Measurements from ENCODE around the gene PSME1. TPM values are rescaled to one million over a fixed set of nuclear protein-coding genes. Genes with fewer than 3 reads are reported as not detected.

PSME1 gene
- total and polyA plus RNA-seq, 2 experiments from 2014 or later, result 61.1 to 215 TPM

- no peaks in the 10 kb centered on the region for H3K27me3 ChIP-seq (ENCODE audit: insufficient read depth)
- peaks cover 24% of the 10 kb centered on the region for H3K27me3 Mint-ChIP-seq (ENCODE audit: insufficient read depth, low read depth, poor library complexity)
- peaks cover 8% of the 10 kb centered on the region for H3K9me2 ChIP-seq (ENCODE audit: insufficient read depth)
- peaks cover 18% of the 10 kb centered on the region for H3K4me1 ChIP-seq (ENCODE audit: insufficient read depth)
- ATAC-seq (peak; percentile 0), DNase-seq (ENCODE audit: low spot score) (peak; percentile 30)
- peak overlapping the region; percentile 100 for H3K4me2 ChIP-seq
- peaks cover 33% of the 10 kb centered on the region for H3K4me1 Mint-ChIP-seq
- peaks cover 3% of the 10 kb centered on the region; the same call in 2 of the 3 replicates for H3K9me3 Mint-ChIP-seq
- H2AFZ ChIP-seq, result 0 out of 2 replicates have a peak overlapping the region, but pooled peaks have one; percentile 23
- H3K4me3 Mint-ChIP-seq, result peak overlapping the region; percentile 100
- peak overlapping the region; percentile 96 for H3K27ac Mint-ChIP-seq
- peak overlapping the region; percentile 100 for H3K4me3 ChIP-seq
- H3K36me3 ChIP-seq (ENCODE audit: insufficient read depth), result no peaks in the 10 kb centered on the region
- H3F3A ChIP-seq (replicated peaks; ENCODE audit: low read depth), result peaks cover 15% of the 10 kb centered on the region
- H4K20me1 ChIP-seq (replicated peaks; ENCODE audit: insufficient read depth), result peaks cover 5% of the 10 kb centered on the region; the same call in 1 of the 2 replicates
- TF ChIP-seq ZNF331 (CRISPR knock-in tag; IDR thresholded peaks at IDR 0.05; ENCODE audit: low read depth) (no peak), POLR2AphosphoS5 (IDR thresholded peaks at IDR 0.05; ENCODE audit: low read depth) (no peak), JUNB (IDR thresholded peaks at IDR 0.05; ENCODE audit: unreplicated experiment) (no peak), EZH2phosphoT487 (IDR thresholded peaks at IDR 0.05; ENCODE audit: unreplicated experiment) (no peak), EZH2 (IDR thresholded peaks at IDR 0.05; ENCODE audit: low read depth, unreplicated experiment) (no peak)
- TF ChIP-seq, protein P1, sequence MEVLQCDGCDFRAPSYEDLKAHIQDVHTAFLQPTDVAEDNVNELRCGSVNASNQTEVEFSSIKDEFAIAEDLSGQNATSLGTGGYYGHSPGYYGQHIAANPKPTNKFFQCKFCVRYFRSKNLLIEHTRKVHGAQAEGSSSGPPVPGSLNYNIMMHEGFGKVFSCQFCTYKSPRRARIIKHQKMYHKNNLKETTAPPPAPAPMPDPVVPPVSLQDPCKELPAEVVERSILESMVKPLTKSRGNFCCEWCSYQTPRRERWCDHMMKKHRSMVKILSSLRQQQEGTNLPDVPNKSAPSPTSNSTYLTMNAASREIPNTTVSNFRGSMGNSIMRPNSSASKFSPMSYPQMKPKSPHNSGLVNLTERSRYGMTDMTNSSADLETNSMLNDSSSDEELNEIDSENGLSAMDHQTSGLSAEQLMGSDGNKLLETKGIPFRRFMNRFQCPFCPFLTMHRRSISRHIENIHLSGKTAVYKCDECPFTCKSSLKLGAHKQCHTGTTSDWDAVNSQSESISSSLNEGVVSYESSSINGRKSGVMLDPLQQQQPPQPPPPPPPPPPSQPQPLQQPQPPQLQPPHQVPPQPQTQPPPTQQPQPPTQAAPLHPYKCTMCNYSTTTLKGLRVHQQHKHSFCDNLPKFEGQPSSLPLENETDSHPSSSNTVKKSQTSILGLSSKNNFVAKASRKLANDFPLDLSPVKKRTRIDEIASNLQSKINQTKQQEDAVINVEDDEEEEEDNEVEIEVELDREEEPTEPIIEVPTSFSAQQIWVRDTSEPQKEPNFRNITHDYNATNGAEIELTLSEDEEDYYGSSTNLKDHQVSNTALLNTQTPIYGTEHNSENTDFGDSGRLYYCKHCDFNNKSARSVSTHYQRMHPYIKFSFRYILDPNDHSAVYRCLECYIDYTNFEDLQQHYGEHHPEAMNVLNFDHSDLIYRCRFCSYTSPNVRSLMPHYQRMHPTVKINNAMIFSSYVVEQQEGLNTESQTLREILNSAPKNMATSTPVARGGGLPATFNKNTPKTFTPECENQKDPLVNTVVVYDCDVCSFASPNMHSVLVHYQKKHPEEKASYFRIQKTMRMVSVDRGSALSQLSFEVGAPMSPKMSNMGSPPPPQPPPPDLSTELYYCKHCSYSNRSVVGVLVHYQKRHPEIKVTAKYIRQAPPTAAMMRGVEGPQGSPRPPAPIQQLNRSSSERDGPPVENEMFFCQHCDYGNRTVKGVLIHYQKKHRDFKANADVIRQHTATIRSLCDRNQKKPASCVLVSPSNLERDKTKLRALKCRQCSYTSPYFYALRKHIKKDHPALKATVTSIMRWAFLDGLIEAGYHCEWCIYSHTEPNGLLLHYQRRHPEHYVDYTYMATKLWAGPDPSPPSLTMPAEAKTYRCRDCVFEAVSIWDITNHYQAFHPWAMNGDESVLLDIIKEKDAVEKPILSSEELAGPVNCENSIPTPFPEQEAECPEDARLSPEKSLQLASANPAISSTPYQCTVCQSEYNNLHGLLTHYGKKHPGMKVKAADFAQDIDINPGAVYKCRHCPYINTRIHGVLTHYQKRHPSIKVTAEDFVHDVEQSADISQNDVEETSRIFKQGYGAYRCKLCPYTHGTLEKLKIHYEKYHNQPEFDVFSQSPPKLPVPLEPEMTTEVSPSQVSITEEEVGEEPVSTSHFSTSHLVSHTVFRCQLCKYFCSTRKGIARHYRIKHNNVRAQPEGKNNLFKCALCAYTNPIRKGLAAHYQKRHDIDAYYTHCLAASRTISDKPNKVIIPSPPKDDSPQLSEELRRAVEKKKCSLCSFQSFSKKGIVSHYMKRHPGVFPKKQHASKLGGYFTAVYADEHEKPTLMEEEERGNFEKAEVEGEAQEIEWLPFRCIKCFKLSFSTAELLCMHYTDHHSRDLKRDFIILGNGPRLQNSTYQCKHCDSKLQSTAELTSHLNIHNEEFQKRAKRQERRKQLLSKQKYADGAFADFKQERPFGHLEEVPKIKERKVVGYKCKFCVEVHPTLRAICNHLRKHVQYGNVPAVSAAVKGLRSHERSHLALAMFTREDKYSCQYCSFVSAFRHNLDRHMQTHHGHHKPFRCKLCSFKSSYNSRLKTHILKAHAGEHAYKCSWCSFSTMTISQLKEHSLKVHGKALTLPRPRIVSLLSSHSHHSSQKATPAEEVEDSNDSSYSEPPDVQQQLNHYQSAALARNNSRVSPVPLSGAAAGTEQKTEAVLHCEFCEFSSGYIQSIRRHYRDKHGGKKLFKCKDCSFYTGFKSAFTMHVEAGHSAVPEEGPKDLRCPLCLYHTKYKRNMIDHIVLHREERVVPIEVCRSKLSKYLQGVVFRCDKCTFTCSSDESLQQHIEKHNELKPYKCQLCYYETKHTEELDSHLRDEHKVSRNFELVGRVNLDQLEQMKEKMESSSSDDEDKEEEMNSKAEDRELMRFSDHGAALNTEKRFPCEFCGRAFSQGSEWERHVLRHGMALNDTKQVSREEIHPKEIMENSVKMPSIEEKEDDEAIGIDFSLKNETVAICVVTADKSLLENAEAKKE (CRISPR knock-in tag; IDR thresholded peaks at IDR 0.05), result no peak
- TF ChIP-seq, protein P2, sequence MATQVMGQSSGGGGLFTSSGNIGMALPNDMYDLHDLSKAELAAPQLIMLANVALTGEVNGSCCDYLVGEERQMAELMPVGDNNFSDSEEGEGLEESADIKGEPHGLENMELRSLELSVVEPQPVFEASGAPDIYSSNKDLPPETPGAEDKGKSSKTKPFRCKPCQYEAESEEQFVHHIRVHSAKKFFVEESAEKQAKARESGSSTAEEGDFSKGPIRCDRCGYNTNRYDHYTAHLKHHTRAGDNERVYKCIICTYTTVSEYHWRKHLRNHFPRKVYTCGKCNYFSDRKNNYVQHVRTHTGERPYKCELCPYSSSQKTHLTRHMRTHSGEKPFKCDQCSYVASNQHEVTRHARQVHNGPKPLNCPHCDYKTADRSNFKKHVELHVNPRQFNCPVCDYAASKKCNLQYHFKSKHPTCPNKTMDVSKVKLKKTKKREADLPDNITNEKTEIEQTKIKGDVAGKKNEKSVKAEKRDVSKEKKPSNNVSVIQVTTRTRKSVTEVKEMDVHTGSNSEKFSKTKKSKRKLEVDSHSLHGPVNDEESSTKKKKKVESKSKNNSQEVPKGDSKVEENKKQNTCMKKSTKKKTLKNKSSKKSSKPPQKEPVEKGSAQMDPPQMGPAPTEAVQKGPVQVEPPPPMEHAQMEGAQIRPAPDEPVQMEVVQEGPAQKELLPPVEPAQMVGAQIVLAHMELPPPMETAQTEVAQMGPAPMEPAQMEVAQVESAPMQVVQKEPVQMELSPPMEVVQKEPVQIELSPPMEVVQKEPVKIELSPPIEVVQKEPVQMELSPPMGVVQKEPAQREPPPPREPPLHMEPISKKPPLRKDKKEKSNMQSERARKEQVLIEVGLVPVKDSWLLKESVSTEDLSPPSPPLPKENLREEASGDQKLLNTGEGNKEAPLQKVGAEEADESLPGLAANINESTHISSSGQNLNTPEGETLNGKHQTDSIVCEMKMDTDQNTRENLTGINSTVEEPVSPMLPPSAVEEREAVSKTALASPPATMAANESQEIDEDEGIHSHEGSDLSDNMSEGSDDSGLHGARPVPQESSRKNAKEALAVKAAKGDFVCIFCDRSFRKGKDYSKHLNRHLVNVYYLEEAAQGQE (IDR thresholded peaks at IDR 0.05; ENCODE audit: unreplicated experiment), result no peak
- peak overlapping the region; percentile 97 for H3K27ac ChIP-seq (ENCODE audit: low read depth)
- peaks cover 57% of the 10 kb centered on the region for H3K36me3 Mint-ChIP-seq (ENCODE audit: low read depth)
- peaks cover 22% of the 10 kb centered on the region for H3K79me2 ChIP-seq (replicated peaks; ENCODE audit: insufficient read depth)
Observed at GRCh38 chr14:24094841-24095270, 41.1 kb upstream of the PSME1 start.
